Choroid plexus epithelial cell (primary cell): ENCODE measurements around the gene CDC42EP3.

Experiments
- DNase-seq: peaks from one replicate; pipeline ENCODE4 v3.0.0-alpha.2; 2010; ENCODE audit warnings: low read depth
- H3K4me3 ChIP-seq: 2 replicates; pipeline ENCODE4 v1.5.1; 2011; ENCODE audit warnings: low read depth, mild to moderate bottlenecking, control low read depth, low read length, moderate library complexity
- TF ChIP-seq, protein P1 (sequence below): conservative IDR thresholded peaks from 2 replicates; pipeline ENCODE4 v1.5.1; 2011; ENCODE audit warnings: low read depth, mild to moderate bottlenecking, control low read depth, inconsistent platforms, low read length, moderate library complexity

The CDC42EP3 gene

GRCh38 chr2:37711308-37711731 lies 39.9 kb upstream of the CDC42EP3 start:
- peak; percentile 89 for DNase-seq
- TF ChIP-seq, protein P1, sequence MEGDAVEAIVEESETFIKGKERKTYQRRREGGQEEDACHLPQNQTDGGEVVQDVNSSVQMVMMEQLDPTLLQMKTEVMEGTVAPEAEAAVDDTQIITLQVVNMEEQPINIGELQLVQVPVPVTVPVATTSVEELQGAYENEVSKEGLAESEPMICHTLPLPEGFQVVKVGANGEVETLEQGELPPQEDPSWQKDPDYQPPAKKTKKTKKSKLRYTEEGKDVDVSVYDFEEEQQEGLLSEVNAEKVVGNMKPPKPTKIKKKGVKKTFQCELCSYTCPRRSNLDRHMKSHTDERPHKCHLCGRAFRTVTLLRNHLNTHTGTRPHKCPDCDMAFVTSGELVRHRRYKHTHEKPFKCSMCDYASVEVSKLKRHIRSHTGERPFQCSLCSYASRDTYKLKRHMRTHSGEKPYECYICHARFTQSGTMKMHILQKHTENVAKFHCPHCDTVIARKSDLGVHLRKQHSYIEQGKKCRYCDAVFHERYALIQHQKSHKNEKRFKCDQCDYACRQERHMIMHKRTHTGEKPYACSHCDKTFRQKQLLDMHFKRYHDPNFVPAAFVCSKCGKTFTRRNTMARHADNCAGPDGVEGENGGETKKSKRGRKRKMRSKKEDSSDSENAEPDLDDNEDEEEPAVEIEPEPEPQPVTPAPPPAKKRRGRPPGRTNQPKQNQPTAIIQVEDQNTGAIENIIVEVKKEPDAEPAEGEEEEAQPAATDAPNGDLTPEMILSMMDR = no peak
- no peak overlapping the region for H3K4me3 ChIP-seq

- TF ChIP-seq, protein P1 = no peak
- no peak for DNase-seq
- no peak overlapping the region for H3K4me3 ChIP-seq
Observed at GRCh38 chr2:37709111-37709510, 37.7 kb upstream of the CDC42EP3 start.

DNA sequence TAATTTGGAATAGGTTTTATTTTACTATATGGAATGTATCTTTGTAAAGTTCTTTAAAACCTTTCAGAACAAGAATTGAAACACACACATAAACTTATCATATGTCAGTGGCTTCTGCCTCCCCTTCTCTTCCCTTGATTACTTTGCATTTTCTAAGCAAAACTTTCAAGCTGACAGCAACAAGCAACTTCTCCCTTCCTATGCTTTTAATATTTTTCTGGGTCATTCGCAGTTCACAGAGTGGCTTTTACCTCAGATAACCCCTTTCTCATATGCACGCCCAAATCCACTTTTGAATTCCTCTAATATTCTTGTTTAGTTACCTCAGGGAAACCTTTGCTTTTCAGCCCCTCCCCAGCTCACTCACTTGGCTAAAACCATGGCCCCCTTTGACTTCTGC lies 36.7 kb upstream of the CDC42EP3 start:
- no peak overlapping the region for H3K4me3 ChIP-seq
- no peak for DNase-seq
- TF ChIP-seq, protein P1 = no peak

DNA sequence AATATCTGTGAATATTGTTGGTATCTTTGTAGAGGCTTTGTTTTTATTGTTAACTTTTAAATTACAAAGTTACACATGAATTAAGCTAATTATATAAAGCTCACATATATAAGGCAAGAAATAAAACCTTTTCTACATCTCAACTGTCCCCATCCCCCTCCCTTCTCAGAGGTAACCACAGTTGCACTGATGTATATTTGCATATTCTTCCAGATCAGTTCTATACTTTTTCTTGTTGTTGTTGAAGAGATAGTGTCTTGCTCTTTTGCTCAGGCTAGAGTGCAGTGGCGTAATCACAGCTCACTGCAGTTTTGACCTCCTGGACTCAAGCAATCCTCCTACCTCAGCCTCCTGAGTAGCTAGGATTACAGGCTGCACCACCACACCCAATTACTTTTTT lies 36.0 kb upstream of the CDC42EP3 start:
- DNase-seq = no peak
- TF ChIP-seq, protein P1 = no peak
- H3K4me3 ChIP-seq = no peak overlapping the region

GRCh38 chr2:37706334-37707183 lies 35.1 kb upstream of the CDC42EP3 start:
- H3K4me3 ChIP-seq = no peak overlapping the region
- DNase-seq = no peak
- TF ChIP-seq, protein P1 = no peak

DNA sequence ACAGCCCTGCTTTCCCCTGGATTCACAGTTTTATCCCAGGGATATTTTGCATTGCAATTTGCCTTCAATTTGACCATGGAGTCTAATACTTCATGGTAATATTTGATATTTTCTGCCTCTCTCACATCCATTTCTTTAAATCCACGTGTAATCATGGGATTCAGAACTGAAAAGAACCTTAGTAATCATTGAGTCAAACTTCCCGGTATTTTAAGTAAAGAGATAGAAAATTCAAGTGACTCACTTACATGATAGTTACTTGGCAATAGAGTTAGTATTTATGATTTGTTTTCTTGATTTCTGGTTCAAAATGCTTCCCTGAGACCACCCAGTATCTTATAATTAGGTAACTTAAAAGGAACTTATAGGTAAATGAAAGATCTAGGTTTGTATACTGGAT lies 33.7 kb upstream of the CDC42EP3 start:
- no peak overlapping the region for H3K4me3 ChIP-seq
- TF ChIP-seq, protein P1 = no peak
- DNase-seq = no peak
